Small intestine (tissue), 7 donors: ENCODE data around the gene PTPRG. TPM values are rescaled to one million over a fixed set of nuclear protein-coding genes. Genes with fewer than 3 reads are reported as not detected.

ENCODE experiments used
- DNase-seq, 2 donors: peaks; one replicate each; pipeline versions ENCODE4 v3.0.0 to v3.0.0-alpha.2; 2013
- FAIRE-seq: peaks from 2 replicates; lab custom pipeline; 2012; peaks lifted over from hg19 to GRCh38; lab: Jason Lieb, UNC
- H3K27ac ChIP-seq, 3 donors: one replicate each; pipeline ENCODE4 v1.5.1; 2013; ENCODE audit warnings: low read length in 2 of 3, mild to moderate bottlenecking in 2 of 3, control low read depth in 1 of 3, inconsistent platforms in 1 of 3, low read depth in 1 of 3, moderate library complexity in 1 of 3
- H3K27me3 ChIP-seq, 3 donors: one replicate each; pipeline ENCODE4 v1.6.1; 2013; ENCODE audit warnings: low read length in 3 of 3, inconsistent platforms in 1 of 3; ENCODE audit not compliant: control insufficient read depth in 3 of 3, insufficient read depth in 3 of 3
- H3K36me3 ChIP-seq, 3 donors: one replicate each; pipeline ENCODE4 v1.6.1; 2013; ENCODE audit warnings: low read length in 3 of 3, inconsistent platforms in 1 of 3, low read depth in 1 of 3, mild to moderate bottlenecking in 1 of 3, moderate library complexity in 1 of 3; ENCODE audit not compliant: control insufficient read depth in 3 of 3, insufficient read depth in 2 of 3
- H3K4me1 ChIP-seq, 3 donors: one replicate each; pipeline ENCODE4 v1.6.1; 2013; ENCODE audit warnings: low read length in 2 of 3, inconsistent platforms in 1 of 3, low read depth in 1 of 3, mild to moderate bottlenecking in 1 of 3, moderate library complexity in 1 of 3; ENCODE audit not compliant: control insufficient read depth in 3 of 3, insufficient read depth in 2 of 3
- H3K4me3 ChIP-seq, 3 donors: one replicate each; pipeline ENCODE4 v1.5.1; 2013; ENCODE audit warnings: low read length in 3 of 3, control low read depth in 1 of 3, inconsistent platforms in 1 of 3, low read depth in 1 of 3, mild to moderate bottlenecking in 1 of 3, moderate library complexity in 1 of 3
- H3K9me3 ChIP-seq, 2 donors: one replicate each; pipeline ENCODE4 v1.6.1; 2013; ENCODE audit warnings: low read depth in 1 of 2, low read length in 1 of 2; ENCODE audit not compliant: control insufficient read depth in 2 of 2, insufficient read depth in 1 of 2
- WGBS, 3 donors: extraction: QIAGEN DNeasy Blood & Tissue Kit; methylation state at CpG; one replicate each; pipeline ENCODE4 v1.1.7; 2013; 5-methylcytosine and 5-hydroxymethylcytosine counted together
- polyA plus RNA-seq, 4 donors: library from polyadenylated mRNA; stranded (reverse) in 3 of 4; unstranded in 1 of 4; fragments of 200-250 nt in 3 of 4; fragments of 120-200 nt in 1 of 4; gene quantifications; one replicate each; pipeline versions ENCODE4 v1.2.1 to v1.2.3, GENCODE V29; 2013
- donor health status: healthy with polysubstance abuse.
- donor health status: control.
- donor health status: control.
- donor health status: Bipolar disorder and iron deficiency.
- donor health status: healthy.

The PTPRG gene
- polyA plus RNA-seq, 4 donors, result 0.81 to 18.3 (median 5.6) TPM

GRCh38 chr3:62139957-62140356 lies 578.6 kb downstream of the PTPRG start:
- H3K27me3 ChIP-seq, result no peaks in the 10 kb centered on the region
- no peaks in the 10 kb centered on the region for H3K9me3 ChIP-seq
- H3K27ac ChIP-seq, result no peak overlapping the region
- peaks cover 0 to 5% (median 0%) of the 10 kb centered on the region in 3 donors for H3K36me3 ChIP-seq
- H3K4me3 ChIP-seq, result no peak overlapping the region
- FAIRE-seq, result no peak
- H3K4me1 ChIP-seq, result peaks cover 0 to 5% (median 2%) of the 10 kb centered on the region in 3 donors
- WGBS, 3 donors, result 86 to 93% (median 91%) methylated on average over 6 of the region's 6 CpGs
- DNase-seq, result no peak

- Histone ChIP-seq H3K27ac (no peak overlapping the region), H3K27me3 (no peaks in the 10 kb centered on the region), H3K36me3 (peaks cover 0 to 2% (median 0%) of the 10 kb centered on the region in 3 donors), H3K4me1 (peaks cover 0 to 5% (median 2%) of the 10 kb centered on the region in 3 donors), H3K4me3 (no peak overlapping the region), H3K9me3 (no peaks in the 10 kb centered on the region)
- 85 to 92% (median 87%) methylated on average over 9 of the region's 9 CpGs for WGBS, 3 donors
- FAIRE-seq (no peak), DNase-seq (peak in 1 of 2 donors; percentile 10)
Measured at GRCh38 chr3:62142331-62143085, 581.1 kb downstream of the PTPRG start.

GRCh38 chr3:62143843-62144450 lies 582.6 kb downstream of the PTPRG start:
- no peak overlapping the region for H3K4me3 ChIP-seq
- H3K27me3 ChIP-seq, result no peaks in the 10 kb centered on the region
- DNase-seq (peak in 1 of 2 donors; percentile 10), FAIRE-seq (no peak)
- no peak overlapping the region for H3K27ac ChIP-seq
- 64 to 72% (median 69%) methylated on average over 6 of the region's 6 CpGs for WGBS, 3 donors
- H3K36me3 ChIP-seq, result peaks cover 0 to 2% (median 0%) of the 10 kb centered on the region in 3 donors
- H3K4me1 ChIP-seq, result peaks cover 0 to 5% (median 2%) of the 10 kb centered on the region in 3 donors
- H3K9me3 ChIP-seq, result no peaks in the 10 kb centered on the region

GRCh38 chr3:62144482-62144881 lies 583.1 kb downstream of the PTPRG start:
- no peak for FAIRE-seq

GRCh38 chr3:62145086-62145757 lies 583.9 kb downstream of the PTPRG start:
- 85 to 92% (median 91%) methylated on average over 9 of the region's 9 CpGs for WGBS, 3 donors
- no peak for FAIRE-seq

More at GRCh38 chr3:62144482-62144881, 583.1 kb downstream of the PTPRG start:
- H3K27me3 ChIP-seq, result no peaks in the 10 kb centered on the region
- H3K4me1 ChIP-seq, result peaks cover 0 to 5% (median 2%) of the 10 kb centered on the region in 3 donors
- no peaks in the 10 kb centered on the region for H3K9me3 ChIP-seq
- no peak for DNase-seq
- no peak overlapping the region for H3K4me3 ChIP-seq
- no peak overlapping the region for H3K27ac ChIP-seq
- WGBS, 3 donors, result 43 to 55% (median 50%) methylated on average over 4 of the region's 4 CpGs
- H3K36me3 ChIP-seq, result peaks cover 0 to 2% (median 0%) of the 10 kb centered on the region in 3 donors

GRCh38 chr3:62149539-62149938 lies 588.2 kb downstream of the PTPRG start:
- no peak for FAIRE-seq
- Histone ChIP-seq H3K9me3 (no peaks in the 10 kb centered on the region), H3K36me3 (no peaks in the 10 kb centered on the region), H3K4me3 (no peak overlapping the region), H3K27me3 (no peaks in the 10 kb centered on the region), H3K27ac (no peak overlapping the region), H3K4me1 (no peaks in the 10 kb centered on the region)
- 94 to 98% (median 94%) methylated on average over 6 of the region's 6 CpGs for WGBS, 3 donors
- no peak for DNase-seq

More at GRCh38 chr3:62145086-62145757, 583.9 kb downstream of the PTPRG start:
- no peak overlapping the region for H3K27ac ChIP-seq
- H3K9me3 ChIP-seq, result no peaks in the 10 kb centered on the region
- H3K4me1 ChIP-seq, result peaks cover 0 to 5% (median 2%) of the 10 kb centered on the region in 3 donors
- no peaks in the 10 kb centered on the region for H3K36me3 ChIP-seq
- no peaks in the 10 kb centered on the region for H3K27me3 ChIP-seq
- DNase-seq, result no peak
- H3K4me3 ChIP-seq, result no peak overlapping the region

- Histone ChIP-seq H3K4me1 (no peaks in the 10 kb centered on the region), H3K27me3 (no peaks in the 10 kb centered on the region), H3K36me3 (no peaks in the 10 kb centered on the region), H3K9me3 (no peaks in the 10 kb centered on the region), H3K27ac (no peak overlapping the region), H3K4me3 (no peak overlapping the region)
- DNase-seq, result no peak
- 66 to 67% (median 66%) methylated on average over 2 of the region's 2 CpGs for WGBS, 3 donors
- no peak for FAIRE-seq
Measured at GRCh38 chr3:62149962-62150361, 588.6 kb downstream of the PTPRG start.

- DNase-seq, result no peak
- Histone ChIP-seq H3K27me3 (no peaks in the 10 kb centered on the region), H3K4me3 (no peak overlapping the region), H3K27ac (no peak overlapping the region), H3K36me3 (no peaks in the 10 kb centered on the region), H3K9me3 (no peaks in the 10 kb centered on the region), H3K4me1 (no peaks in the 10 kb centered on the region)
- 90 to 100% (median 95%) methylated on average over 1 of the region's 1 CpG for WGBS, 3 donors
- no peak for FAIRE-seq
Measured at GRCh38 chr3:62151591-62151990, 590.2 kb downstream of the PTPRG start.
